Measurements from ENCODE around the gene GOLGA8T. TPM values are rescaled to one million over a fixed set of nuclear protein-coding genes. Genes with fewer than 3 reads are reported as not detected.
"Not testable (repeated sequence)": the region's sequence is repeated elsewhere in the genome, so short reads cannot be mapped to it uniquely, and the experiment has no call there.

The GOLGA8T gene
- total RNA-seq, 1 donor from 2014 or later = not detected

DNA sequence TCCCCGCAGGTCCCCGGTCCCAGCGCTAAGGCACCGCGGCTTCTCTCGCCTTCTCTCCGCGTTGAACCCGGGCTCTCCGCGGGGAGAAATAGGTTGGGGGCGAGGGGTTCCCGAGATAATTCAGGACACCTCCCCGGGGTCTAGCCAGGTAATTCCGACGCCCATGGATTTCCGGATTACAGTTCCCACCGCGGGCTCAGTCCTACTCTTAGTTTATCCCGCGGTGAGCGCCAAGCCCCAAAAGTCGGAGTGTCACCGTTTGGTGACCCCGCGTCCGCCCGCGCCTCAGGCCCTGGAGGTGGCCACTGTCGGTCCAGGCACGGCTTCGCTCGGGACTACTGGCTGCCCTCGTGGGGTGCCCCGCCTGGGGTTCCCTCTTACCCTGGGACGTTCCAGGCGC, 56.8 kb downstream of the GOLGA8T start:
- not testable (repeated sequence) for DNase-seq

DNA sequence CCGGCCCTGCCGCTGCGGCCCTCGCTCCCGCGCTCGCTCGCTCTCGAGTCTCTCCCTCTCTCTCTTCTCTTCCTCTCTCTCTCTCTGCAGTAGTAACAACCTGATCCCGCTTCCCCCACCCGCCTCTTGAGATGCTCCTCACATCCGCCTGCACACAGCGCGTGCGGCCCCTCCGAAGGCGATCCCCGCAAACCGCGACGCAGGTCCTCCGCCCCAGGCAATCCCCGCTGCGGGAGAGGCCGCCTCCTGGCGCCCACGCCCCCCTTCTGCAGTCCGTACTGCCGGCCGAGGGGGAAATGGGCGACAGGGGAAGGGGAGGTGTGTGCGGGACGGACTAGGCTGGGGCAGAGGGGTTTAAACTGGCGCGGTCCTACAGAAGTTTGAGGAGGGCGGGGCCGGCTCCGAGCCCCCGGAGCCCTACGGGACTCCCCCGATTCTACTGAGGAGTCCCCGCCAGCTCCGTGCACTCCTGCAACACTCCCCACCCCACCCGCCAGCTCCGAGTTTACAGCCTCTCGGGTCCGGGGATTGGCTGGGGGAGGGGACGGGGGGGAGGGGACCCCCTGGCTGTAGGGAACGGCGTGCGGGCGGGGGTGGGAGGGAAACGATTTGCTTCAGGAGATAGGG, 57.4 kb downstream of the GOLGA8T start:
- DNase-seq = not testable (repeated sequence)

DNA sequence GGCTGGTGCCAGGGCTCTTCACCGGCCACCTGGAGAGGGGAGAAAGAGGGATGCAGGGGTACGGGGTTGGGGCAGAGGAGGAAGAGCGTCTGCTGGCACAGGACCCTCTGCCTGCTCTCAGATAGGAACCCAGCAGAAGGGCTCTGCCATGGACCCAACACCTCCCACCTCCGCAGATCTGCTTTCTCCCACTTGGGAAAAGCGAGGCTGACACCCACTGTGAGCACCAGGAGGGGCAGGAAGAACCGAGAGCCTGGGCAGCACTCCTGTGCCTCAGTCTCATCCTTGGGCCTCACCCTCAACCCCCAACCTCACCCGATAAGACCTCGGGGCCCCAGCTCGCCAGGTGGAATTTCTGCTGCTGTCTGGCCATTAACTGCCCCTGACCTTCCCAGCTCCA, 58.0 kb downstream of the GOLGA8T start:
- not testable (repeated sequence) for DNase-seq

Other genes with a start within 250 kb of the GOLGA8T start
- gene GOLGA8J, start 52.1 kb upstream of the GOLGA8T start, total RNA-seq = 0.17 TPM in 1 of 2 replicates, not detected in the other

Data from dermis blood vessel endothelial cell (primary cell).